HG02938 (cell line): ENCODE data around the gene LKAAEAR1.
"Not testable (repeated sequence)": the region's sequence is repeated elsewhere in the genome, so short reads cannot be mapped to it uniquely, and the experiment has no call there.

Experiments
- ATAC-seq: cut with Tn5 transposase; IDR thresholded peaks from one replicate; pipeline ENCODE4 v1.9.1; 2021; ENCODE audit warnings: mild to moderate bottlenecking, moderate library complexity; ENCODE audit not compliant: unreplicated experiment

LKAAEAR1 gene

DNA sequence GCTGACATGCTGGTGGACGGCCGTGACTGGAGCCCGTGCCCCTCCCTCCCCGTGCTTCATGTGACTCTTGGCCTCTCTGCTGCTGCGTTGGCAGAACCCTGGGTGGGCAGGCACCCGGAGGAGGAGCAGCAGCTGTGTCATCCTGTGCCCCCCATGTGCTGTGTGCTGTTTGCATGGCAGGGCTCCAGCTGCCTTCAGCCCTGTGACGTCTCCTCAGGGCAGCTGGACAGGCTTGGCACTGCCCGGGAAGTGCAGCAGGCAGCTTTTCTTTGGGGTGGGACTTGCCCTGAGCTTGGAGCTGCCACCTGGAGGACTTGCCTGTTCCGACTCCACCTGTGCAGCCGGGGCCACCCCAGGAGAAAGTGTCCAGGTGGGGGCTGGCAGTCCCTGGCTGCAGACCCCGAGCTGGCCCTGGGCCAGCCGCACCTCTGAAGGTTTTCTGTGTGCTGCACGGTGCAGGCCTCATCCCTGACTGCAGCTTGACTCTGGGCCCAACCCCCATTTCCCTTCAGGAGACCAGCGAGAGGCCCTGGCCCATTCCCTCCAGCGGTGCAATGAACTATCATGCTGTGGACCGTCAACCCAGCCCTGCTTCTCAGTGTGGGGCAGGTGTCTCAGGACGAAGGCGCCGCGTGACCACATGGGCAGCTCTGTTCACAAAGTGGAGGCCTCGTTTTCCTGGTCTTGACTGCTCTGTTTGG lies 15.0 kb upstream of the LKAAEAR1 start:
- no peak for ATAC-seq

DNA sequence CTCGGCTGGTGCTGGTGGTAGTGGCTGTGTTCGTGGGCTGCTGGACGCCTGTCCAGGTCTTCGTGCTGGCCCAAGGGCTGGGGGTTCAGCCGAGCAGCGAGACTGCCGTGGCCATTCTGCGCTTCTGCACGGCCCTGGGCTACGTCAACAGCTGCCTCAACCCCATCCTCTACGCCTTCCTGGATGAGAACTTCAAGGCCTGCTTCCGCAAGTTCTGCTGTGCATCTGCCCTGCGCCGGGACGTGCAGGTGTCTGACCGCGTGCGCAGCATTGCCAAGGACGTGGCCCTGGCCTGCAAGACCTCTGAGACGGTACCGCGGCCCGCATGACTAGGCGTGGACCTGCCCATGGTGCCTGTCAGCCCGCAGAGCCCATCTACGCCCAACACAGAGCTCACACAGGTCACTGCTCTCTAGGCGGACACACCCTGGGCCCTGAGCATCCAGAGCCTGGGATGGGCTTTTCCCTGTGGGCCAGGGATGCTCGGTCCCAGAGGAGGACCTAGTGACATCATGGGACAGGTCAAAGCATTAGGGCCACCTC lies 14.3 kb upstream of the LKAAEAR1 start:
- ATAC-seq, result no peak

DNA sequence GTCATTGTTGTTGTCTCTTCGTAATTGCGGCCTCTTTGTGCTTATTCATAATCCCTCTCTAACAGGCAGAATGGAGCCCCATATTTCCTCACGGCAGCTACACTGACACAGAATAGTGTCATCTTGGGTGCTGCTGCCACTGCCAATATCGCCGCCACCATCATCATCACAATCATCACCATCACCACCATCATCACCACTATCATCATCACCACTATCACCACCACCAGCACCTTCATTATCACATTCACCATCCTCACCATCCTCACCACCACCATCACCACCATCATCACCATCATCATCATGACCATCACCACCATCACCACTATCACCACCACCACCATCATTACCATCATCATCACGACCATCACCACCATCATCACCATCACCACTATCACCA lies 12.3 kb upstream of the LKAAEAR1 start:
- no peak for ATAC-seq

DNA sequence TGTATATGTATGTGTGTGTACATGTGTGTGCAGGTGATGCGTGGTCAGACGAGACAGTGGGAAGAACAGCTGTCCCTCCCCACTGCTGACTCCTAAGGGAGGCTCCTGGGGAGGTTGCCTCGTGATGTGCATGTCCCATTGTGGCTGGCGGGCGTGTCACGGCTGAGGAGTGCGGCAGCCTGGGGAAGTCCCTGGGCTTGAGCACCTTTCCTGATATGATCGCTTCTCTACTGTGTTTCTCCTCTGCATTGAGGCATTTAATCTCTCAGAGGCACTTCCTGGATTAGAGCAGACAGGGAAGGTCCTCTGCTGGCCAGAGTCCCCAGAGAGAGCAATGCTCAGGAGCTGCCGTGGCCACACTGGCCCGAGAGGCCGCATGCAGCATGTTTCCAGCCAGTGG lies 11.7 kb upstream of the LKAAEAR1 start:
- no peak for ATAC-seq

DNA sequence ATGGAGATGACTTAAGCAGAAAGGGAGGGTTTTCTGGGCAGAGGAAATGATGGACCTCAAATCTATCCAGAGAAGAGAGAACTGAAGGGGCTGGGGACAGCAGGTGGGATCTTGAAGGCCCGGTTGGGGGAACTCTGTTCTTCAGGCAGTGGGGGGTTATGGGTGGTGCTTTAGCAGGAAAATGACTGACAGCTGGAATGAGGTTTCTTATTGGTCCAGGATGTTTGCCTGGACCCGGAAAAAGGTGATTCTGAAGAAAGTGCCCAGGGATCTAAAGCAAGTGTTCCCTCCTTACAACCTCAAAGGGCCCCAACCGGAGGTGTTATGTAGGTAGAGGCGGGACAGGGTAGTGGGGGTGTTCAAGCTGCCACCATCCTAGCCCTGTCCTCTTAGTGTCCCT lies 11.3 kb upstream of the LKAAEAR1 start:
- ATAC-seq, result no peak

DNA sequence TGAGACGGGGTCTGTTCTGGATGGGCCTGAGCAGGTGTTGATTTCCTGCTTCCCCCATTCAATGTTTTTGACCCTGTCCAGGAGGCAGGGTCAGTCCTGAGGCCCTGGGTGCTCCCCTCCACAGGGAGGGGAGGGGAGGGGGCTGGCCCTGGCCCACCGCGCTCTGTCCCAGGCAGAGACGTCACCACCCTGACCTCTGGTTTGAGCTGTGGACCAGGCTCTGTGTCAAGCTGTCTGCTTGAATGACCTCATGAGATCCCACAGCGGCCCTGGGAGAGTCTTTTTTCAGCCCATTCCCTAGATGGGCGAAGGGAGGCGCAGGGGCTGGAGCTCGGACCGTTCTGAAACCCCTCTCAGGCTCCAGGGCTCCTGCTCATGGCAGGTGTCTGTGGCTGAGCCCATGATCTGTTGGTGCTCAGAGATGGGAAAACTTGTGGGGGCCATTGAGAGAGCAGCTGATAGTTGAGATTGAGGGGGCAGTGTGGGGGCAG lies 8.9 kb upstream of the LKAAEAR1 start:
- ATAC-seq, result no peak

DNA sequence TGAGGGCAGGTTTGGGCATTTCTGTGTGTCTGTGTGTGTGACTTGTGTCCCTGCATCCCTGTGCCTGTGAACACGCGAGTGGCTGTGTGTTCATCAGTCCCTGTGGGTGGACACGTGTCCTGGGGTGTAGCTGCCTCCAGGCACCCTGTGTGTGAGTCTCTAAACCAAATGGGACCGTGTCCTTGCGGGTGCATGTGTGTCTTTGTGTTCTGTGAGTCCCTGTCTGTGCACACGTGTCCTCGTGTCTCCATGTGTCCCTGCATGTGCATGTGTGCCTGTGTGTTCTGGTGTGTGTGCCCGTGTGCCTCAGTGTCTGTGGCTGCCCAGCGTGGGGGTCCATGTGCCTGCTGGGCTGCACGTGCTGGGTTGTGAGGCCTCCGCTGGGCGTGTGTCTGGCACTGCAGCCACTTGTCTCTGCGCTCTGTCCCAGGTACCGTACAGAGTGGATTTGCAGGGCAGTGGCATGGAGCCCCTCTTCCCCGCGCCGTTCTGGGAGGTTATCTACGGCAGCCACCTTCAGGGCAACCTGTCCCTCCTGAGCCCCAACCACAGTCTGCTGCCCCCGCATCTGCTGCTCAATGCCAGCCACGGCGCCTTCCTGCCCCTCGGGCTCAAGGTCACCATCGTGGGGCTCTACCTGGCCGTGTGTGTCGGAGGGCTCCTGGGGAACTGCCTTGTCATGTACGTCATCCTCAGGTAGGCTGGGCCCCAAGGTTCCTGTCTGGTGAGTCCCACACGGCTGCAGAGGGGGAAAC lies 8.2 kb upstream of the LKAAEAR1 start:
- ATAC-seq, result no peak

DNA sequence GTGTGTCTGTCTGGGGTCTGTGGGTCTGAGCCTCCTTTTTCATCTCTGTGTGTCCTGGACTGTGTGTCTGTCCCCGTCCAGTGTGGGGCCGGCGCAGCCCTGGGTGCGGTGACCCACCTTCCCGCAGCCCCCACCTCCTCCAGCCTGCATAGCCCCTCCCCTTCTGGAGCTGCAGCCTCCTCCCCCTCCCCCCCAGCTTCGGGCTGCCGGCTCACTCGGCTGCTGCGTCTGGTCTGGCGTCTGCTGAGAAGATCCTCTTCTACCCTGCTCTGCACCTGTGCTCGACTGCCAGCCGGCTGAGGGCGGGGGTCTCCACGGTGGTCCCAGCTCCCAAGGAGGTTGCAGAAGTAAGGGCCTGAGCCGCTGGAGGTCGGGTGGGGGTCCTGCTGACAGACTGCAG lies 7.6 kb upstream of the LKAAEAR1 start:
- ATAC-seq, result no peak

DNA sequence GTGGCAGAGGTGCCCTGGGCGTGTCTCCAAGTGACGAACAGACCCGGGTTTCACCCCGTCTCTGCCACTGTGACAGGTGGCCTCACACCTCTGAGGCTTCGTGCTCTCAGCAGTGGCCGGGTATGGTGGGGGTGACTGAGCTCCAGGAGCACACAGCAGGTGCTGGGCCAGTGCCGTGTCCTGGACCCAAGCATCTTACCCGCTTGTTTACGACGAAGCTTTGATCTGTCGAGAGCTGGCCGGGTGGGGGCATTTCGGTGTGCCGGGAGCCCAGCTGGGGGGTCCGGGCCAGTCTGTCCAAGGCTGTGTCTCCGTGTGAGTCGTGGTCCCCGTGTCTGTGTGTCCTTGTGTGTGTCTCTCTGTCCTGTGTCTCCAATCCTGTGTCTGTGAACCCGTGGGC lies 7.1 kb upstream of the LKAAEAR1 start:
- no peak for ATAC-seq

DNA sequence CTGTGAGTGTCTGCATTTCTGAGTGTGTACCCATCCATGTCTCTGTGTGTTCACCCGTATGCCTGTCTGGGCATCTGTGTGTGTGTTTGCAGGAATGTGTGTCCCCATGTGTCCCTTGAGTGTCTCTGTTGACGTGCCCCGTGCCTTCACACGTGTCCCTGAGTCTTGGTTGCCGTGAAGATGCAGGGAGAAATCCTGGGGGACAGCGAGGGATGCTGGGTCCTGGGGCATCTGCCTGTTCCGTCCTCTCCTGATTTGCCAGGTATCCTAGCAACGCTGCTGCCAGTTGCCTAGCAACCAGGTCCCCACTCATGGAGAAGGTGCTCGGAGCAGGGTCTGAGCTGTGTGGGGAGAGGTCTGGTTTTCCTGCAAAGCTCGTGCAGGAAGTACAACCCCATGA lies 6.0 kb upstream of the LKAAEAR1 start:
- no peak for ATAC-seq

DNA sequence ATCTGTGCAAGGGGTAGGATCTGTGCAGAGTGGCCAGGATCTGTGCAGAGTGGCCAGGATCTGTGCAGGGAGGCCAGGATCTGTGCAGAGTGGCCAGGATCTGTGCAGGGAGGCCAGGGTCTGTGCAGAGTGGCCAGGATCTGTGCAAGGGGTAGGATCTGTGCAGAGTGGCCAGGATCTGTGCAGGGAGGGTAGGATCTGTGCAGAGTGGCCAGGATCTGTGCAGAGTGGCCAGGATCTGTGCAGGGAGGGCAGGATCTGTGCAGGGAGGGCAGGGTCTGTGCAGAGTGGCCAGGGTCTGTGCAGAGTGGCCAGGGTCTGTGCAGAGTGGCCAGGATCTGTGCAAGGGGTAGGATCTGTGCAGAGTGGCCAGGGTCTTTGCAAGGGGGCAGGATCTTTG lies 4.4 kb upstream of the LKAAEAR1 start:
- ATAC-seq, result not testable (repeated sequence)

DNA sequence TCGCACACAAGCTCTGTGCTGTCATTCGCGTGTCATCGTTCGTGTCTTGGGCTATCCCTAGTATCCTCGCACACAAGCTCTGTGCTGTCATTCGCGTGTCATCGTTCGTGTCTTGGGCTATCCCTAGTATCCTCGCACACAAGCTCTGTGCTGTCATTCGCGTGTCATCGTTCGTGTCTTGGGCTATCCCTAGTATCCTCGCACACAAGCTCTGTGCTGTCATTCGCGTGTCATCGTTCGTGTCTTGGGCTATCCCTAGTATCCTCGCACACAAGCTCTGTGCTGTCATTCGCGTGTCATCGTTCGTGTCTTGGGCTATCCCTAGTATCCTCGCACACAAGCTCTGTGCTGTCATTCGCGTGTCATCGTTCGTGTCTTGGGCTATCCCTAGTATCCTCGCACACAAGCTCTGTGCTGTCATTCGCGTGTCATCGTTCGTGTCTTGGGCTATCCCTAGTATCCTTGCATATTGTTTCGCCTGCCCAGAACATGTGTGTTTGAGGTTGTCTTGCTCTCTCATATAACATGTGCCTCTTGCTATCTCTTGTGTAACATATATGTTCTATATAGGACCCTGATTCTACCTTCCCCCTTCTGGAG lies 3.1 kb upstream of the LKAAEAR1 start:
- ATAC-seq, result not testable (repeated sequence)

DNA sequence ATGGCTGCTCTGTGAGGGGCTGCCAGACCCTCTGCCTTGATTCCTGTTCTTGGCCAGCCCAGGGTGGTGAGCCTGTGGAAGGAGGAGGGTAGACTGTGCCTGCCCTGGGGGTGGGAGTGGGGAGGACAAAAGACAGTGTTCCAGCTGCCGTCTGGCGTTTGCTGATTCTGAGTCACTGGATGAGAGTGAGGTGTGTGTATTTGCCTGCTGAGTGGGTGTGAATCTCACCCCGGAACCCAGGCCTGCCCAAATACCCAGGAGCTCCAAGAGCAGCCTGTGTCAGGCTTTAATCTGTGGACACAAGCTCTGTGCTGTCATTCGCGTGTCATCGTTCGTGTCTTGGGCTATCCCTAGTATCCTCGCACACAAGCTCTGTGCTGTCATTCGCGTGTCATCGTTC lies 2.6 kb upstream of the LKAAEAR1 start:
- no peak for ATAC-seq

DNA sequence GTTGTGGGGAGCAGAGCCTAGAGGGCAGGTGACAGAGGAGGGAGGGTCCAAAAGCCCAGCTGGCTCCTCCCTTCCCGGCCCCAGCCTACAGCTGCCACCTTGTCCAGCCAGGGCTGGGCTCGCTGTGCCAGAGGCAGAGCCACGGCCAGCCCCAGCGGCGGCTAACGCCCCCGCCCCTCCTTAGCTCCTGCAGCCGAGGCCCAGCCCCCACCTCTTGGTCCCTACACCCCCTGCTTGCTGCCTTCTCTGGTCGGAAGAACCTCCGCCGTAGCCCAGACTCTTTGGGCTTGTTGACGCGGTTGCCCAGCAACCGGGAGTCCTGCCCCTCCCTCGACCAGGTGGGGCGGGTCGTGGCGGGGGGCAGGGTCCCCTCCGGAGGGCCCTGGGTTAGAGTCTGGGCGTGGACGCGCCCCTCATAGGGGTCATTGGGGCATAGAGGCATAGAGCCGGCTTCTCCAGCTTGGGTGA lies 521 bp upstream of the LKAAEAR1 start:
- no peak for ATAC-seq

DNA sequence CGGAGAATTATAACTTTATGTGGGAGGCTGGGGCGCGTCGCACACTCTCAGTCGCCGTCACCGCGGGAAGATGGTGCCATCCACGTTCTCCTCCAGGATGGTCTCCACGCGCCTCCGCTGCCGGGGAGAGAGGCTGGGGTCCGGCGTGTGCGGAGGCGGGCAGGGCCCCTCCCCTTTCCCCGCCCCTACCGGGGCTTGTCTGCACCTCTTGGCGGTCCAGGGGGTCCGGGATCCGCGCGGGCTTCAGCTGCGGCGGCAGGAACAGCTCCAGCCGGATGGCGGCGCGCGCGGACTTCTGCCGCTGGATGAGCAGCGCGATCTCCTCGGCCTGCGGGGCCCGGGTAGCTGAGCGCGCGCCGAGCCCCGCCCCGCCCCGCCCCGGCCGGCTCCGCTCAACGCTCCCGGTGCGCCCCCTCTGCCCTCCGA lies 807 bp downstream of the LKAAEAR1 start:
- no peak for ATAC-seq

DNA sequence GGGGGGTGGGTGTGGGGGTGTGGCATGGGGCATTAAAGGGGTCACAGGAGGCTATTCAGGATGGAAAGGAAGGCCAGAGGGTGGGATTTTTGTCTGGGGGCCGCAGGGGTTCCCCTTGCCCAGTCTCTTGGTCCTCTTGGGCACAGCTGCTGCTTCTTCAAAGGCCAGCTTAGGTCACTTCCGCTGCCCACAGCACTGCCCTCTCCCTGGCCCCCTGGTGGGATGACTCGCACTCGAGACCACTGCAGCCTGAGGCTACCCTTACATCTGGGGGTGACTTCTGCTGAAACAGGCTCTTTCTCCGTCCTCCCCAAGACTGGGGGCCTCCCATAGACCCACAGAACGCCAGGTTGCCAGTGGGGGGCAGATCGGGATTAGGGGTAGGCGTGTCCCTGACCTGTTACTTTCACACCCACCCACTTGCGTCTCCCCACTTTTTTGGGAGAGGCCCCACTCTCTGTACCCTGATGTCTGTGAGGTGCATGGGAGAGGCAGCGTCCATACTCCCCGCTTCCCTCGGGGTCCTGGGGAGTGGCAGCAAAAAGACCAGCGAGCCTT lies 1.3 kb downstream of the LKAAEAR1 start:
- ATAC-seq, result no peak

DNA sequence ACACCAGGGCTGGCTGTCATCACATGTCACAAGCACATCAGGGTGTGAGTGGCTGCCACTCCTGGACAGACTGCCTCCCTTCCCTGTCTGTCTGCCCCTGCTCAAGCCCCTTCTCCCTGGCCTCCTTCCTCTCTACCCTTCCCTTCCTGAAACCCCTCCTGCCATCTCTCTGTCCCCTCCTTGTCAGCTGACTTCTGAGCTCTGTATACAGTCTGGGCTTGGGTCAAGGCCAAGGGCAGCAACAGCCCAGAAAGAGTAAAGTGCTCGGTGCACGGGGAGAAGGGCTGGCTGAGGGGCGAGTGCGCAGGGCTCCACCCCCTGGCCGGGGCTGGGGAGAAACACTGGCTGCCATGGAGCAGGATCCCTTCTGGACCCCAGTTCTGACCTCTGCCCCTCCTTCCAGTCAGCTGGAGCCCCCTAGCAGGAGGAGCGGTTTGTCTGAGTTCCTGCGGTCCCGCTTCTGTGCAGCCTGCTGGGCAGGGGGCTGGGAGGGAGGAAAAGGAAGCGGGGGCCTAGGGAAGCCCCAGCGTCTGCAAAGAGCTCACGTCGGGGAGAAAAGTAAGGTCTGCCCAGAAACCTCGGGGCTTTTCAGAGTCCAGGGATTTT lies 2.0 kb downstream of the LKAAEAR1 start:
- no peak for ATAC-seq

DNA sequence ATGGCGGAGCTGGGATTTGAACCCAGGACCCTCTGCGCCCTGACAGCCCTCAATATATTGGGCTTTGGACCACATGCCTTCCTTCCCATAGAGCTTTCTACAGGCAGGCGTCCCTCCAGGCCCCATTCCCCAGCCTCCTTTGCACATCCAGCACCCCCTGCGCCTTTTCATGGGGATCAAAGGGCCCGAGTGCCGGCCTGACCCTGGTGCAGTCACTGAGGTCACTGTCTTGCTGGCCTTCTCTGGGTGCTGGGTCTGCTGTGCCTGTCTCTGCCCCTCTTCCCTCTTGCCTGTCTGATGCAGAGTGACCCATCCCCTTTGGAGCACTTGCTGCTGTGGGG lies 2.6 kb downstream of the LKAAEAR1 start:
- no peak for ATAC-seq

DNA sequence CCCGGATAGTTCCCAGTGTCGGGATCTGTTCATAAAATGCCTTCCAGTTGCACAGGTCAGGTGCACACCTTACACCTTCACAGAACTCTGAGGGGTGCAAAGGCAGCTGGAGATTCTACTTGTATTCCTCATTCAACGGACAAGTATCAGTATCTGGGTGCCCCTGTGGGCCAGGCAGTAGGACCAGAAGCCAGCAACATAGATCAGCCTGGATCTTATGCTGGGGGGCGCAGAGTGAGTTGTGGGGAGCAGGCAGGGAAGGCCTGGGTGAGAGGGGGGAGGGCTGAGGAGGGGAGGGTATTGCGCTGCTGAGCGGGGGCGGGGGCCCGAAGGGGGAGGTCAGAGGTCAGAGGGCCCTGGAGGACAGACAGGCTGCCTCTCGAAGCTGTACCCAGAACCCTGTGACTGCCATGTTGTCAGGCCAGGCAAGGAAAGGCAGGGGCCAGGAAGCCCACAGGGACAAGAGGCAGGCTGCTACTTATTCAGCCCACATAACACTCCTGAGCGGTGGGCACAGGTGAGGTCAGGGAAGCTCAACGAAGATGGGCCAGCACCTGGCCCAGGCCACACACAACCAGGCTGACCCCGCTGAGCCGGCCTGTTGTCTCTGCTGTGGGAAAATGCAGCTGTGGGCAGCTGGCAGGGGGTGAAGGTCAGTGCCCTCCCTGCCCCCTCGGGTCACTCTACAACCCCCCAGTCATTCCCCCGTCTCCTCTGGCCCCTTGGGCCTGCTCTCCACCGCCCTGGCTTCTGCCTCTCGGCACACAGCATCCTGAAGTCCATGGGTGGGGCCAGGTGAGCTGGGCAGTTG lies 3.2 kb downstream of the LKAAEAR1 start:
- no peak for ATAC-seq
